Natural killer cell (primary cell): ENCODE measurements around the gene DHH. TPM values are rescaled to one million over a fixed set of nuclear protein-coding genes. Genes with fewer than 3 reads are reported as not detected.
A peak's percentile ranks its signal among the peaks of the same experiment; 100 is the strongest.

ENCODE experiments used
- ATAC-seq, 3 donors: fragments of 150-1000 bp in 2 of 3; fragments of 200-7000 bp in 1 of 3; cut with Tn5 transposase; 1 replicate in 1 of 3; 2 replicates in 2 of 3; pipeline ENCODE4 v1.10.0; 2021; ENCODE audit warnings: mild to moderate bottlenecking in 2 of 3, moderate library complexity in 2 of 3
- DNase-seq, 2 donors: peaks; one replicate each; pipeline versions ENCODE4 v3.0.0 to v3.0.0-alpha.2; 2013 to 2021; ENCODE audit warnings: mixed read lengths in 1 of 2
- H3K27ac ChIP-seq: one replicate; pipeline ENCODE4 v1.5.1; 2013; ENCODE audit warnings: mild to moderate bottlenecking, low read length
- H3K27me3 ChIP-seq: one replicate; pipeline ENCODE4 v1.6.1; 2013; ENCODE audit warnings: low read length; ENCODE audit not compliant: control insufficient read depth, insufficient read depth
- H3K36me3 ChIP-seq: one replicate; pipeline ENCODE4 v1.6.1; 2013; ENCODE audit warnings: low read length; ENCODE audit not compliant: control insufficient read depth, insufficient read depth
- H3K4me1 ChIP-seq: one replicate; pipeline ENCODE4 v1.6.1; 2013; ENCODE audit warnings: low read length; ENCODE audit not compliant: control insufficient read depth, insufficient read depth
- H3K4me3 ChIP-seq: one replicate; pipeline ENCODE4 v1.5.1; 2013; ENCODE audit warnings: low read length
- H3K9me3 ChIP-seq: one replicate; pipeline ENCODE4 v1.6.1; 2013; ENCODE audit warnings: low read length; ENCODE audit not compliant: control insufficient read depth, insufficient read depth
- H3K27ac Mint-ChIP-seq, 2 donors: one replicate each; pipeline ENCODE4 v1.8.0; 2022; ENCODE audit warnings: mild to moderate bottlenecking in 2 of 2, mixed read lengths in 2 of 2, moderate library complexity in 1 of 2
- H3K27me3 Mint-ChIP-seq, 2 donors: one replicate each; pipeline ENCODE4 v1.8.0; 2022; ENCODE audit warnings: low read depth in 2 of 2, mixed read lengths in 2 of 2
- H3K36me3 Mint-ChIP-seq: one replicate; pipeline ENCODE4 v1.8.0; 2022; ENCODE audit warnings: mixed read lengths
- H3K4me1 Mint-ChIP-seq, 2 donors: one replicate each; pipeline ENCODE4 v1.8.0; 2022; ENCODE audit warnings: mixed read lengths in 2 of 2
- H3K4me3 Mint-ChIP-seq: one replicate; pipeline ENCODE4 v1.8.0; 2022; ENCODE audit warnings: mild to moderate bottlenecking, moderate library complexity, mixed read lengths
- H3K9me3 Mint-ChIP-seq, 2 donors: one replicate each; pipeline ENCODE4 v1.8.0; 2022; ENCODE audit warnings: mixed read lengths in 2 of 2
- WGBS: methylation state at CpG from one replicate; pipeline ENCODE4 v1.1.7; 2013; ENCODE audit warnings: missing lambda C conversion rate; ENCODE audit not compliant: insufficient coverage; 5-methylcytosine and 5-hydroxymethylcytosine counted together
- intact Hi-C: fragments of 100-400 bp; cut with micrococcal nuclease; formaldehyde crosslinking; loops from one replicate; pipeline ENCODE4 v1.14.2; 2022
- total RNA-seq, 4 donors: library from RNA; stranded (reverse); fragments of 120-200 nt in 1 of 4; gene quantifications; one replicate each; pipeline versions ENCODE4 v1.2.3 to v1.2.4, GENCODE V29; 2013 to 2022
- TF ChIP-seq, protein P1 (sequence below): fragments of 200-600 bp; IDR thresholded peaks from one replicate; pipeline ENCODE4 v1.8.0; 2022; ENCODE audit warnings: antibody characterized with exemption

DHH gene
- total RNA-seq, 3 donors from 2014 or later (not counting 1 experiment from before 2014, with no cell fraction given) = 0.39 to 0.80 (median 0.45) TPM

DNA sequence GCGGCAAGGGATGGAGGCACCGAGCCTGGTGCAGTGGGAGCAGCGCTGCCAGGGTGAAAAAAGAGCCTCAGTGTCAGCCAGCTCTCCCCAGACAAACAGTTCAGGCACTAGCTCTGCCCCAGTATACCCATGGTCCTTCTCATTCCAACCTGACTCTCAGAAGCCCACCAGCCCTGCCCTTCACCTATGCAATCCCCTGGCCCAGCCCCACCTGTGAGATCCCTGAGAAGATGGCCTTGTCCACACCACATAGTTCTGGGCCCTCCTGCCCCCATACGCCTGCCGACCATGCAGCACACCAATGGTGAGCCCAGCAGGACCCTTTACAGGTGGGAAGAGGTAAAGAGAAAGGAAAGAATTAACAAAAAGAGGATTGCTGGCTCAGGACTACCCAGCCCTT is 40.5 kb downstream of the DHH start:
- Histone ChIP-seq H3K9me3 (no peaks in the 10 kb centered on the region), H3K36me3 (peaks cover 62% of the 10 kb centered on the region), H3K27me3 (no peaks in the 10 kb centered on the region), H3K27ac (no peak overlapping the region), H3K4me1 (peaks cover 42% of the 10 kb centered on the region), H3K4me3 (no peak overlapping the region)
- Mint-ChIP-seq H3K27me3 (no peaks in the 10 kb centered on the region), H3K27ac (peak overlapping the region in 1 of 2 donors; percentile 85), H3K4me3 (no peak overlapping the region), H3K36me3 (peaks cover 8% of the 10 kb centered on the region), H3K4me1 (peaks cover 52 to 74% of the 10 kb centered on the region in 2 donors), H3K9me3 (no peaks in the 10 kb centered on the region)
- TF ChIP-seq, protein P1, sequence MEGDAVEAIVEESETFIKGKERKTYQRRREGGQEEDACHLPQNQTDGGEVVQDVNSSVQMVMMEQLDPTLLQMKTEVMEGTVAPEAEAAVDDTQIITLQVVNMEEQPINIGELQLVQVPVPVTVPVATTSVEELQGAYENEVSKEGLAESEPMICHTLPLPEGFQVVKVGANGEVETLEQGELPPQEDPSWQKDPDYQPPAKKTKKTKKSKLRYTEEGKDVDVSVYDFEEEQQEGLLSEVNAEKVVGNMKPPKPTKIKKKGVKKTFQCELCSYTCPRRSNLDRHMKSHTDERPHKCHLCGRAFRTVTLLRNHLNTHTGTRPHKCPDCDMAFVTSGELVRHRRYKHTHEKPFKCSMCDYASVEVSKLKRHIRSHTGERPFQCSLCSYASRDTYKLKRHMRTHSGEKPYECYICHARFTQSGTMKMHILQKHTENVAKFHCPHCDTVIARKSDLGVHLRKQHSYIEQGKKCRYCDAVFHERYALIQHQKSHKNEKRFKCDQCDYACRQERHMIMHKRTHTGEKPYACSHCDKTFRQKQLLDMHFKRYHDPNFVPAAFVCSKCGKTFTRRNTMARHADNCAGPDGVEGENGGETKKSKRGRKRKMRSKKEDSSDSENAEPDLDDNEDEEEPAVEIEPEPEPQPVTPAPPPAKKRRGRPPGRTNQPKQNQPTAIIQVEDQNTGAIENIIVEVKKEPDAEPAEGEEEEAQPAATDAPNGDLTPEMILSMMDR = no peak
- intact Hi-C loops = no loop called here
- WGBS = 100% methylated on average over 4 of the region's 5 CpGs
- ATAC-seq = no peak
- DNase-seq = no peak

DNA sequence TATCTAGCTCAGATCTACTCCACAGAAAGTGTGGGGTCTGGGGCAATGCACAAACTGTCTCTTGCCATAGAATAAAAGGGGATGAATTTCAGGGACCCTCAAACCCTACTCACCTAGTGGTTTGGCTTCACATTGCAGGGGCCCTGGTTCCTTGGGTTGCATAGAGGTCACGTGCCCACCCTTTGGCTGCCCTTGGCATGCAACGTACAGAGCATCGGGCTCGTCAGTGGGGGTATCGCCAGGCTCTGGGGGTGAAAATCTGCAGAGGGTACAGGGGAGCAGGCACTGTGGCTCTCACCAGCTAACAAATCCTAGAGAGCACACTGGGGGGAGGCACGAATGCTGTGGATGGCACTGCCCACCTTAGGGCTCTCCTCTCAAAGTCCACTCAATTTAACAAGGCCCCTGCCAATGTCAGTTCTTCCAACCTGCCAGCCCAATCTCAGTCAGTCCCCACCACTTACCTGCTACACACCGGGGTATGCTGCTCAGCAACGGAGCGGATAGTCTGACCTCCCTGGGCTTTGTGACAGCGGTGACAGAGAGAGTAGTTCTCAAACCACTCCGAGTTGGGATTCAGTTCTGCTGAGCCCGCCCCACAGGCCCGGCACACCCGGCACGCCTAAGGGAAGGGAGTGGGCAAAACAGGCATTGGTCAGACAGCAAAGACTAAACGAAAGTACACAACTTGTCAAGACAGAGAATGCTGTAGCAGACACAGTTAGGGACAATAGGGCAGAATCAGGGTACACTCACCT is 42.0 kb downstream of the DHH start:
- intact Hi-C loops = no loop called here
- Histone ChIP-seq H3K27ac (no peak overlapping the region), H3K27me3 (no peaks in the 10 kb centered on the region), H3K9me3 (no peaks in the 10 kb centered on the region), H3K4me1 (peaks cover 27% of the 10 kb centered on the region), H3K4me3 (no peak overlapping the region), H3K36me3 (peaks cover 77% of the 10 kb centered on the region)
- Mint-ChIP-seq H3K4me1 (peaks cover 37 to 59% of the 10 kb centered on the region in 2 donors), H3K36me3 (peaks cover 15% of the 10 kb centered on the region), H3K27me3 (no peaks in the 10 kb centered on the region), H3K27ac (peak overlapping the region; percentile 48 to 57), H3K9me3 (no peaks in the 10 kb centered on the region), H3K4me3 (no peak overlapping the region)
- DNase-seq (no peak), ATAC-seq (no peak)
- TF ChIP-seq, protein P1 = no peak
- WGBS = 96% methylated on average over 16 of the region's 16 CpGs

- H3K36me3 Mint-ChIP-seq = peaks cover 15% of the 10 kb centered on the region
- WGBS = 89% methylated on average over 20 of the region's 20 CpGs
- DNase-seq = no peak
Observed at GRCh38 chr12:49051777-49052438, 42.7 kb downstream of the DHH start.

More at GRCh38 chr12:49051777-49052438, 42.7 kb downstream of the DHH start:
- Mint-ChIP-seq H3K27ac (peak overlapping the region; percentile 48 to 57), H3K4me1 (peaks cover 30 to 52% of the 10 kb centered on the region in 2 donors), H3K9me3 (no peaks in the 10 kb centered on the region), H3K4me3 (no peak overlapping the region), H3K27me3 (no peaks in the 10 kb centered on the region)
- H3K27ac ChIP-seq = no peak overlapping the region
- H3K36me3 ChIP-seq = peaks cover 83% of the 10 kb centered on the region
- H3K4me1 ChIP-seq = peaks cover 20% of the 10 kb centered on the region
- H3K9me3 ChIP-seq = no peaks in the 10 kb centered on the region
- intact Hi-C loops = no loop called here
- no peaks in the 10 kb centered on the region for H3K27me3 ChIP-seq
- no peak overlapping the region for H3K4me3 ChIP-seq
- TF ChIP-seq, protein P1 = no peak
- ATAC-seq = no peak
